ENCODE results near the gene FADD.

The FADD gene

GRCh38 chr11:70175236-70175698 is 27.8 kb upstream of the FADD start:
- TF ChIP-seq TCF12 (IDR thresholded peaks at IDR 0.05; ENCODE audit: low read depth) (0 out of 2 replicates have a peak, but pooled peaks have one; percentile 49), RAD21 (IDR thresholded peaks at IDR 0.05; ENCODE audit: low read depth) (no peak), FOXM1 (IDR thresholded peaks at IDR 0.05; ENCODE audit: borderline replicate concordance, low read depth) (no peak), CREB1 (IDR thresholded peaks at IDR 0.05; ENCODE audit: low read depth) (no peak), REST (IDR thresholded peaks at IDR 0.05; ENCODE audit: low read depth) (no peak), EP300 (IDR thresholded peaks at IDR 0.05; ENCODE audit: borderline replicate concordance) (no peak), NFIC (IDR thresholded peaks at IDR 0.05) (no peak)

DNA sequence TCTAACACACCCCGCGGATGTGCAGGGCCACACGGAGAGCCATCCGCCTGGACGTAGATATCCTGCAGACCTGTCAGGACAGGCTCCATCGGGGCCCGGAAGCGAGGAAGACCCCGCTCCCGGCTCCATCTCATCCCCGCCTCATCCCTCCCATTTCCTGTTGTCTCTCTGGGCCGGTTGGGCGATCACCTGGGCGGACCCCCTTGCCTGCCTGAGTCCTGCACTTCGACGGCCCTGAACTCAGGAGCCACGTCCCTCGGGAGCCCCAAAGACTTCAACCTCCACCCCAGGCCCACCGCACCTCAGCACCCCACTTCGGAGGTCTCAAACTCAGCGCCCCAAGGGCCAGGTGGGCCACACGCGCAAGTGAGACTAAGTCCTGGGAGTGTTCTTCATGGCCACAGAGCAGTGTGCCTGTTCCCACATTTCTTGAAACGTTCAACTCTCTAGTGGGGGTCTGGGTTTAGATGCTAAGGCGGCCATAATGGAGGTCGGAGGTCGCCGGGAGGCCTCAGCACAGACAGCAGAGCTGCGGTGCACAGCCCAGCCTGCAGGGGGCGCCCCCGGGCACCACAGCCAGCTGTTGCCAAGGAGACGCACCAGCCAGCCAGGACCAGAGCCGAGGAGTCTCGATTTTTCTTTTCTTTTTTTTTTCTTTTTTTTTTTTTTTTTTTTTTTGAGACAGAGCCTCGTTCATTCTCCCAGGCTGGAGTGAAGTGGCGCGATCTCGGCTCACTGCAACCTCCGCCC is 26.0 kb upstream of the FADD start:
- TF ChIP-seq CREB1 (IDR thresholded peaks at IDR 0.05; ENCODE audit: low read depth) (no peak), YY1 (IDR thresholded peaks at IDR 0.05; ENCODE audit: low read depth) (peak; percentile 53; the same call in 1 of the 2 replicates), EP300 (IDR thresholded peaks at IDR 0.05; ENCODE audit: borderline replicate concordance) (no peak)

GRCh38 chr11:70180906-70181305 is 22.2 kb upstream of the FADD start:
- TF ChIP-seq MAX (IDR thresholded peaks at IDR 0.05) = no peak
- no peak for TF ChIP-seq FOXM1 (IDR thresholded peaks at IDR 0.05; ENCODE audit: borderline replicate concordance, low read depth)
- TF ChIP-seq ZBTB7A (IDR thresholded peaks at IDR 0.05; ENCODE audit: low read depth) = no peak
- no peak for TF ChIP-seq EGR1 (IDR thresholded peaks at IDR 0.05)
- TF ChIP-seq, protein P1, sequence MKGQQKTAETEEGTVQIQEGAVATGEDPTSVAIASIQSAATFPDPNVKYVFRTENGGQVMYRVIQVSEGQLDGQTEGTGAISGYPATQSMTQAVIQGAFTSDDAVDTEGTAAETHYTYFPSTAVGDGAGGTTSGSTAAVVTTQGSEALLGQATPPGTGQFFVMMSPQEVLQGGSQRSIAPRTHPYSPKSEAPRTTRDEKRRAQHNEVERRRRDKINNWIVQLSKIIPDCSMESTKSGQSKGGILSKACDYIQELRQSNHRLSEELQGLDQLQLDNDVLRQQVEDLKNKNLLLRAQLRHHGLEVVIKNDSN (IDR thresholded peaks at IDR 0.05) = no peak
- no peak for TF ChIP-seq YY1 (IDR thresholded peaks at IDR 0.05; ENCODE audit: low read depth)
- no peak for TF ChIP-seq TAF1 (IDR thresholded peaks at IDR 0.05; ENCODE audit: low read depth)
- no peak for TF ChIP-seq CEBPB (IDR thresholded peaks at IDR 0.05)
- no peak for TF ChIP-seq REST (IDR thresholded peaks at IDR 0.05; ENCODE audit: low read depth)

- TF ChIP-seq TEAD4 (IDR thresholded peaks at IDR 0.05) (no peak), CREB1 (IDR thresholded peaks at IDR 0.05; ENCODE audit: low read depth) (no peak), YY1 (IDR thresholded peaks at IDR 0.05; ENCODE audit: low read depth) (no peak), NFIC (IDR thresholded peaks at IDR 0.05) (no peak), CEBPB (IDR thresholded peaks at IDR 0.05) (no peak), FOXM1 (IDR thresholded peaks at IDR 0.05; ENCODE audit: borderline replicate concordance, low read depth) (no peak), RAD21 (IDR thresholded peaks at IDR 0.05; ENCODE audit: low read depth) (no peak), MAX (IDR thresholded peaks at IDR 0.05) (no peak), TCF12 (IDR thresholded peaks at IDR 0.05; ENCODE audit: low read depth) (no peak), ZBTB7A (IDR thresholded peaks at IDR 0.05; ENCODE audit: low read depth) (no peak), TAF1 (IDR thresholded peaks at IDR 0.05; ENCODE audit: low read depth) (no peak), EP300 (IDR thresholded peaks at IDR 0.05; ENCODE audit: borderline replicate concordance) (no peak), EGR1 (IDR thresholded peaks at IDR 0.05) (no peak), REST (IDR thresholded peaks at IDR 0.05; ENCODE audit: low read depth) (no peak)
- TF ChIP-seq, protein P1 (IDR thresholded peaks at IDR 0.05) = no peak
Observed at GRCh38 chr11:70182266-70182665, 20.8 kb upstream of the FADD start.

Measured in Ishikawa (cell line).